GM12878 (cell line): ENCODE data around the gene NDOR1. TPM values are rescaled to one million over a fixed set of nuclear protein-coding genes. Genes with fewer than 3 reads are reported as not detected.

ENCODE experiments used
- ATAC-seq: fragments of 200-7000 bp; cut with Tn5 transposase; 3 replicates; pipeline ENCODE4 v1.9.1; 2020; ENCODE audit warnings: mild to moderate bottlenecking, moderate library complexity
- BruUV-seq: library from RNA; stranded (reverse); fragments of 400-500 nt; replicated peaks from 2 replicates; lab custom pipeline; 2021; lab: Mats Ljungman, UMichigan
- CTCF ChIA-PET: fragments of 300-600 bp; sonication (Branson Sonifier 250); formaldehyde crosslinking; extraction: SDS; loops from one replicate; lab custom pipeline; 2021; ENCODE audit warnings: inconsistent platforms; lab: Yijun Ruan, JAX
- POLR2A ChIA-PET: fragments of 350-600 bp; formaldehyde crosslinking; extraction: SDS; loops from one replicate; lab custom pipeline; 2021; ENCODE audit warnings: inconsistent platforms; lab: Charles Lee
- RAD21 ChIA-PET: fragments of 300-600 bp; sonication (Branson Sonifier 250); formaldehyde crosslinking; loops from one replicate; lab custom pipeline; 2023; ENCODE audit warnings: antibody characterized with exemption; ENCODE audit not compliant: unreplicated experiment; lab: Charles Lee
- SMC1A ChIA-PET: fragments of 300-600 bp; sonication (Branson Sonifier 250); formaldehyde crosslinking; loops from one replicate; lab custom pipeline; 2023; ENCODE audit not compliant: unreplicated experiment, uncharacterized antibody; lab: Charles Lee
- DNase-seq: peaks from one replicate; pipeline ENCODE4 v3.0.0-alpha.2; 2011; ENCODE audit warnings: low read depth, low spot score
- FAIRE-seq: peaks from 3 replicates; lab custom pipeline; 2011; peaks lifted over from hg19 to GRCh38; lab: Jason Lieb, UNC
- H2AFZ ChIP-seq: 2 replicates; pipeline ENCODE4 v1.6.0; 2011; ENCODE audit warnings: low read depth, low read length, control low read depth; ENCODE audit not compliant: control insufficient read depth
- H3K27ac ChIP-seq: 2 replicates; pipeline ENCODE4 v1.5.1; 2011; ENCODE audit warnings: control low read depth; ENCODE audit not compliant: control insufficient read depth, insufficient read depth
- H3K27me3 ChIP-seq, 2 experiments: replicated peaks in 1 of 2; 2 replicates each; pipeline versions ENCODE4 v1.6.0 to v1.6.1; 2011; ENCODE audit warnings: low read length in 1 of 2; ENCODE audit not compliant: control insufficient read depth in 2 of 2, insufficient read depth in 2 of 2
- H3K36me3 ChIP-seq, 2 experiments: 2 replicates each; pipeline ENCODE4 v1.5.1; 2011; ENCODE audit warnings: low read length in 1 of 2; ENCODE audit not compliant: control insufficient read depth in 2 of 2, insufficient read depth in 2 of 2
- H3K4me1 ChIP-seq: 2 replicates; pipeline ENCODE4 v1.6.1; 2011; ENCODE audit warnings: mild to moderate bottlenecking, low read length, moderate library complexity, mixed read lengths; ENCODE audit not compliant: control insufficient read depth, insufficient read depth
- H3K4me2 ChIP-seq: 2 replicates; pipeline ENCODE4 v1.6.0; 2011; ENCODE audit warnings: control low read depth; ENCODE audit not compliant: control insufficient read depth, insufficient read depth
- H3K4me3 ChIP-seq: fragments of 200-600 bp; sonication (generic); 2 replicates; pipeline ENCODE4 v1.5.1; 2016
- H3K79me2 ChIP-seq: 2 replicates; pipeline ENCODE4 v1.6.0; 2011; ENCODE audit warnings: low read length; ENCODE audit not compliant: control insufficient read depth, insufficient read depth
- H3K9ac ChIP-seq: 2 replicates; pipeline ENCODE4 v1.8.0; 2011; ENCODE audit warnings: low read length, control low read depth, mixed read lengths; ENCODE audit not compliant: control insufficient read depth, insufficient read depth
- H3K9me3 ChIP-seq: replicated peaks from 3 replicates; pipeline ENCODE4 v1.5.1; 2011; ENCODE audit warnings: mild to moderate bottlenecking, low read length; ENCODE audit not compliant: control insufficient read depth, insufficient read depth
- H4K20me1 ChIP-seq: 2 replicates; pipeline ENCODE4 v1.6.0; 2011; ENCODE audit not compliant: control insufficient read depth, insufficient read depth
- HSF1 ChIP-seq: fragments of 150-350 bp; IDR thresholded peaks from 2 replicates; pipeline ENCODE4 v1.6.1; 2014; ENCODE audit warnings: mild to moderate bottlenecking, low read depth, low read length
- IKZF2 ChIP-seq, 2 experiments: fragments of 450-650 bp; IDR thresholded peaks; 2 replicates each; pipeline ENCODE4 v1.6.1; 2017; ENCODE audit warnings: mild to moderate bottlenecking in 2 of 2, moderate library complexity in 2 of 2
- JUND ChIP-seq: IDR thresholded peaks from 2 replicates; pipeline ENCODE4 v1.6.1; 2012; ENCODE audit warnings: low read depth, mild to moderate bottlenecking, low read length, improper control_type of control experiment, moderate library complexity
- SIN3A ChIP-seq: IDR thresholded peaks from 2 replicates; pipeline ENCODE4 v1.6.1; 2012; ENCODE audit warnings: low read depth, low read length, improper control_type of control experiment
- WRNIP1 ChIP-seq: IDR thresholded peaks from 2 replicates; pipeline ENCODE4 v1.6.1; 2011; ENCODE audit warnings: low read depth, low read length, improper control_type of control experiment, borderline replicate concordance
- WGBS: methylation state at CpG from one replicate; pipeline ENCODE4 v1.1.6; 2016; ENCODE audit warnings: low lambda C conversion rate; ENCODE audit not compliant: insufficient replicate concordance, insufficient coverage; ENCODE audit errors: missing lambda C conversion rate; 5-methylcytosine and 5-hydroxymethylcytosine counted together
- in situ Hi-C: fragments of 300-500 bp; cut with MboI; formaldehyde crosslinking; loops from 9 replicates; pipeline ENCODE4 v1.14.3; 2018; ENCODE audit warnings: mixed read lengths
- intact Hi-C: fragments of 100-400 bp; cut with micrococcal nuclease; formaldehyde crosslinking; loops from one replicate; pipeline ENCODE4 v1.14.2; 2022; ENCODE audit not compliant: unreplicated experiment
- polyA plus RNA-seq, 11 experiments: library from polyadenylated mRNA; depleted of rRNA in 4 of 11; unstranded in 6 of 11; stranded (reverse) in 5 of 11; fragments of >200 nt; fragmentation: Nextera tagmentation in 4 of 11; fragmentation: Illumina TruSeq in 1 of 11; extraction: Ambion mirVana in 4 of 11; extraction: Trizol in 1 of 11; gene quantifications; 1 replicate in 1 of 11; 2 replicates in 10 of 11; pipeline versions ENCODE4 v1.2.1 to v1.2.3, GENCODE V29; 2011 to 2016; ENCODE audit warnings: inconsistent platforms in 2 of 11, missing spikeins in 2 of 11, low read depth in 1 of 11
- total RNA-seq, 4 experiments: library from RNA; depleted of rRNA in 3 of 4; stranded (reverse); fragments of >200 nt in 3 of 4; fragmentation: Illumina TruSeq in 1 of 4; extraction: Trizol in 1 of 4; gene quantifications; 2 replicates each; pipeline versions ENCODE4 v1.2.1 to v1.2.3, GENCODE V29; 2013 to 2021

NDOR1 gene
- total and polyA plus RNA-seq, 10 of the 15 experiments (the other 5 are each of a cell fraction or from before 2014, with no cell fraction given): 0.04 to 32.9 (median 11.1) TPM

- in situ Hi-C loops: no loop called here
- POLR2A ChIA-PET: interaction anchor here (3.3 to 5.5 kb wide), 2 partner anchors 17 to 95 kb away, joined by 18 to 68 read pairs; partner anchors contain the start of genes NDOR1, TMEM203 and TPRN
- no peak overlapping the region for H3K4me3 ChIP-seq
- intact Hi-C loops: loop anchor here (5.0 to 10.0 kb wide), 2 partner anchors 34 to 176 kb away; partner anchors contain the start of genes ANAPC2, NPDC1 and SSNA1
- no peak for DNase-seq
- no CpG with 5 or more reads among the region's 14 CpGs for WGBS
- H3K4me2 ChIP-seq: no peak overlapping the region
- no peaks in the 10 kb centered on the region for H4K20me1 ChIP-seq
- no peaks in the 10 kb centered on the region for H3K9me3 ChIP-seq
- TF ChIP-seq IKZF2 (IDR thresholded peaks at IDR 0.05) (no peak), JUND (no peak), HSF1 (no peak), WRNIP1 (no peak), SIN3A (no peak)
- no TSS peak for BruUV-seq
- peaks cover 0 to 2% of the 10 kb centered on the region in 2 experiments; a peak in 1 of 4 replicates for H3K36me3 ChIP-seq
- CTCF ChIA-PET: interaction anchor here (1.1 kb wide), 1 partner anchor 71 kb away, joined by 3 read pairs; no protein-coding TSS in a partner anchor
- SMC1A ChIA-PET: no interaction called here
- no peak overlapping the region for H3K9ac ChIP-seq
- H3K4me1 ChIP-seq: peaks cover 16% of the 10 kb centered on the region
- H3K27me3 ChIP-seq: no peaks in the 10 kb centered on the region
- no peak overlapping the region for H3K27ac ChIP-seq
- no peak overlapping the region for H2AFZ ChIP-seq
- no peak for ATAC-seq
- no peaks in the 10 kb centered on the region for H3K79me2 ChIP-seq
- FAIRE-seq: no peak
- RAD21 ChIA-PET: interaction anchor here (0.7 to 1.0 kb wide), 2 partner anchors 16 to 170 kb away, joined by 3 read pairs; partner anchors contain the start of genes NDOR1 and TMEM203
Measured at GRCh38 chr9:137221095-137221505, 15.6 kb downstream of the NDOR1 start.
